GM19468 (cell line): ENCODE data around the gene HCN2.
"Not testable (repeated sequence)": the region's sequence is repeated elsewhere in the genome, so short reads cannot be mapped to it uniquely, and the experiment has no call there.

Experiments
- ATAC-seq: cut with Tn5 transposase; IDR thresholded peaks from one replicate; pipeline ENCODE4 v1.9.1; 2021; ENCODE audit warnings: mild to moderate bottlenecking, moderate library complexity, moderate number of reproducible peaks; ENCODE audit not compliant: unreplicated experiment; ENCODE audit errors: extremely low read depth

HCN2 gene

DNA sequence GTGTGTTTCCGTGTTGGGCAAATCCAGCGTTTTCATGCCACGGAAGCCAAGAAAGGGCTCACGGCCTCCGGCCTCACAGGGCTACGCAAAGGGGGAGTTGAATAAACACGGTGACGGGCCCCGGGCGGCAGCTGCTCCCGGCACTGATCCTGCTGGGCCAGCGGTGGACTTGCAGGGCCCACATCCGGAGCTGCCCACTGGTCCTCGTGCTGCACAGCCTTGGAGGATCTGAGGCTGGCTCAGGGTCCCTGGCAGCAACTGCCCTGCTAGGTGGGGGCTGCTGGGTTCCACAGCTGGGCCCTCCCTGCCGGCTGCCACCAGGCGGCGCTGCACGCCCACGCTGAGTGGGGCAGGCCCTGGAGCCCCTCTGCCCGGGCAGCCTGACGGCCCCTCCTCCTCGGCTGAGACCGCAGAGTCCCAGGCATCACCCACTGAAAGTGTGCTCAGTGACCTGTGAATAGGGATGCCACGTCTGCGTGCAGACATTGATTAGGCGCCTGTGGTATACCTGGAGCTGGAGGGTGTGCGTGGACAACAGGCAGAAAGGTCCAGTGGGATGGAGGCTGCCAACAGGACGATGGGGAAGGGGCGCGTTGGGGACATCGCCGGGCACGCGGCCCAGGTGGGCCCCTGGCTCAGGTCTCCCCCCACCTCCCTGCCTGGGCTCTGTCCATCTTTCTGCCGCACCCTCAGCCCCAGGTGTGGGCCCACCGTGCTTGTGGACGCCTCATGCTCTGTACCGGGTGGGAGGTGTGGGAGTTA is 5.3 kb upstream of the HCN2 start:
- ATAC-seq, result no peak

- ATAC-seq, result not testable (repeated sequence)
Measured at GRCh38 chr19:585146-585545, 4.5 kb upstream of the HCN2 start.

DNA sequence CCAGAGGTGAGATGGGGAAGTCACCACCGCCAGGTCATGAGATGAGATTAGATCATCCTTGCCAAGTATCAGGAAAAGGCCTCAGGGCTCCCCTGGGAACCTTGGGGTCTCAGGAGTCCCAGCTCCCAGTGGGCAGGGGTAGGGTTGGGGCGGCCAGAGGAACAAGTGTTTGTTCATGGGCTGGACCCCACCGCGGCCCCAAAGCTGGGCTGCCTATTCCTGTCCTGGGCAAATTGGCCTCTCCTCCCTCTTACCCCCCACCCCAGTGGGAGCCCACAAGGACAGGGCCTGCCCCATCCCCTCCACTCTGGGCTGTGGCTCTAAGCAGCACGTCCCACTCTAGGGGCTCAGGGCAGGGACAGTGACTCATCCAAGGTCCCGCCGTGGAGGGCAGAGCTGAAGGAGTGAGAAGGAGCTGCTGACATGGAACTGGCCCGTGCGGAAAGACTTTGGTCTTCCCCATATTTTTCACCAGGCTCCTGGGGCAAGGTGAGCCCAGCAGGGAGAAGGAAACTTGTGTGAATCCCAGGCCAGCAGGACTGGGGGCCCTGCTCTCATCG is 4.0 kb upstream of the HCN2 start:
- ATAC-seq, result no peak

- no peak for ATAC-seq
Measured at GRCh38 chr19:588093-588740, 1.5 kb upstream of the HCN2 start.

DNA sequence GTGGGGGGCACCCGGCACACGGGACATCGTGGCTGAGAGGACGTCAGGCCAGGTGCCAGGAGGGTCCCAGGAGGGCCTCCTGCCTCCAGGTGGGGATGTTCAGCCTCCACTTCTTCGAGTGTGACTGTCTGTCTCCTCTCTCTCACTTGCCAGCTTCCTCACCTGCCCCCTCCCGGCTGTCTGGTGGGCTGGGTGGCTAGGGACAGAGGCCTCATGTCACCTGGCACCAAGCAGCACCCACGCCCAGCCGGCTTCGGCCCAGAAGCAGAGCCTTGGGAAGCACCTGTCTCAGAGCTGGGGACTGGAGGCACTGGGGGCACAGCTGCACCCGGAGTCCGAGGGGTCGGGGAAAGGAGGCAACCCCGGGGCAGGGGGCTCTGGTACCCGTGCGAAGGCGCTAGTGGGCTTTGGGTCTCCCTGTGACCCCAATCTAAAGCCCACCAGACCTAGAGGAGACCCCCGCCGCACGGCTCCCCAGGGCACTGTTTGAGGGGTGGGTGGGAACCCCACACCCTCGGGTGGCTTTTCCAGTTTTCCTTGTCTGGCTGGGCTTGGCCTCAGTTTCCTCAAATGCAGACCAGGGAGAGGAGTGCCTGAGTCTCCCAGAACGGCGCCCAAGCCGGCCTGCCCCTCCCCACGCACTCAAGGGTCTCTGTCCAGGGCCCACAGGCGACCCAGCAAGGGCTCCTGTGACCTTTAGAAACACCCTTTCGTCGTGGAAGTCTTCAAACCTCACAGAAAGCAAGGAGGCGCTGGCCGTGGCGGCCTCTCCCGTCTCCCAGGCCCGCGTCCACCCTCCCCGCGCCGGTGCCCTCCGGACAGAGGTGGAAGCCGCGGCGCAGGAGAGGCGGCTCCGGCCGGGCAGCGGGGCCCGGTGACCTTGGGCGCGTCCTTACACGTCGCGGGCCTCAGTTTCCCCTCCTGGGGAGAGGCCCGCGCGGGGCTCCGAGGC is 664 bp upstream of the HCN2 start:
- no peak for ATAC-seq

DNA sequence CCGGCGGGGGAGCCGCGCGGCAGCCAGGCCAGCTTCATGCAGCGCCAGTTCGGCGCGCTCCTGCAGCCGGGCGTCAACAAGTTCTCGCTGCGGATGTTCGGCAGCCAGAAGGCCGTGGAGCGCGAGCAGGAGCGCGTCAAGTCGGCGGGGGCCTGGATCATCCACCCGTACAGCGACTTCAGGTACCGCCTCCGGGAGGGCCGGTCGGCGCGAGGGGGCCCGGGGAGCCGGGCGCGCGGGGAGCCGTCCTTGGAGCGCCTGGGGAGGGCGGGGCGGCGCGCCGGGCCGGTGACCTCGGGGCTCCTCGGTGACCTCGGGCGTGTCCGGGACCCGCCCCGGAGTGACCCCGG is 690 bp downstream of the HCN2 start:
- no peak for ATAC-seq

DNA sequence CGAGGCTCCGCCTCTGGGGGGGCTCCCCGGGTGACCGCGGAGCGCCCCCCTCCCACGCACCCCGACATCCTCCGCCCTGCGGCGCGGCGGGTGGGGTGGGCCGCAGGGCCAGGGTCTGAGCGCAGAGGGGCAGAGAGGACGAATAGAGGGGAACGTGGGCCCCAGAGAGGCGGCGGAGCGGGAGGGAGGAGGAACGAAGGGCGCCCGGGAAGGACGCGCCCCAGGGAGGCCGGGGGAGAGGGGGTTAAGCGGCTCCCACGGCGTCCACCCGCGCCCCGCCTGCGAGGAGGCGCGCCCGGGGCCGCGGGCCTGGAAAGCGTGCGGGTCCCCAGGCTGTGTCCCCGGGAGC is 1.0 kb downstream of the HCN2 start:
- ATAC-seq, result no peak

DNA sequence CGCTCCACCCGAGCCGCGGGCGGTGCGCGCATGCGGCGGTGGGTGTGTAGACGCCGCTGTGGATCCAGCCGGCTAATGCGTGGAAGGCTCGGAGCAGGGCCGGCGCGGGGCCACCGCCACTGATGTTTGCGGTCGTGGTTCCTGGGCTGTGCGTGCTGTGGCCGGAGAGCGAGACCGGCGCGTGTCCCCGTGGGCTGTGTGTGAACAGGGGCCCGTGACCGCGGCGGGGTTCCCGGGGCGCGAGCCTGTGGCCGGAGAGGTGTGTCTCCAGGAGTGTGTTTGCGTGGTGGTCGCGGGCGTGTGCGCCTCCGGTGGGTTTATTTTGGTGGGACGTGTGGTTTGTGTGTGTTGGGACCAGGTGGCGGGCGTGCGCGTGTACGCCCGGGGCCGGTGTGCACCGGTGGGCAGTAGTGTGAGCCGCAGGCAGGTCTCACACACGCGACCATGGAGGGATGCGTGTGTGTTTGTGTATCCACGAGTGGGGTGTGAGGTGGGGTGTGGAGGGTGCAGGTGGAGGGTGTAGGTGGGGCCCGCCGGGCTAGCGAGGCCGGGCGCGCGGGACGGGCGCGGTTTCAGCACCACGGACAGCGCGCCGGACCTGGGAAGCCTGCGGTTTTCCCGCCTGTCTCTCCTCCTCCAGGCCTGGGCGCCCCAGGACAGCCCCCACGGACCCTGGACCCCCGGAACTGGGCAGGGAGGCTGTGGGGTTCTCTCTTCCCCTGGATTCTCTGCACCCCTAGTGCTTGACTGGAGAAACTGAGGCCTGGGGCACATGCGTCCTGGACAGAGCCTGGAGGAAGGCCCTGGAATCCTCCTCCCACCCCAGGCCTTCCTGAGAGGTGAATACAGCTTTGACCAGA is 1.6 kb downstream of the HCN2 start:
- no peak for ATAC-seq

GRCh38 chr19:592101-592500 is 2.4 kb downstream of the HCN2 start:
- no peak for ATAC-seq

DNA sequence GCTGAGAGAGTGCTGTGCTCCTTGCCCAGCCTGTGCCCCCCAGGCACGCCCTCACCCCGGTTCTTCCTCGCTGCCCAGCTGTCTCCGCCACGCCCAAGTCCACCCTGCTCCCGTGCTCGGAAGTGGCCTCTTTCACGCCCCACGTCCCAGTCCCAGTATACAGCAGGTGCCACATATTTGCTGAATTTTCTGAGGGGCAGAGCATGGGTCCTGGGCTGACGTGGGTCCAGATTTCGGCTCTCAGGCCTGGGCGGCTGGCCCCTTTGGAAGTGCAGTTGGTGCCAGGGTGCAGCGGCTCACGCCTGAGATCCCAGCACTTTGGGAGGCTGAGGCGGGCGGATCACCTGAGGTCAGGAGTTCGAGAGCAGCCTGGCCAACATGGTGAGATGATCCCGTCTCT is 3.4 kb downstream of the HCN2 start:
- ATAC-seq, result no peak

GRCh38 chr19:593505-593904 is 3.8 kb downstream of the HCN2 start:
- ATAC-seq, result no peak

DNA sequence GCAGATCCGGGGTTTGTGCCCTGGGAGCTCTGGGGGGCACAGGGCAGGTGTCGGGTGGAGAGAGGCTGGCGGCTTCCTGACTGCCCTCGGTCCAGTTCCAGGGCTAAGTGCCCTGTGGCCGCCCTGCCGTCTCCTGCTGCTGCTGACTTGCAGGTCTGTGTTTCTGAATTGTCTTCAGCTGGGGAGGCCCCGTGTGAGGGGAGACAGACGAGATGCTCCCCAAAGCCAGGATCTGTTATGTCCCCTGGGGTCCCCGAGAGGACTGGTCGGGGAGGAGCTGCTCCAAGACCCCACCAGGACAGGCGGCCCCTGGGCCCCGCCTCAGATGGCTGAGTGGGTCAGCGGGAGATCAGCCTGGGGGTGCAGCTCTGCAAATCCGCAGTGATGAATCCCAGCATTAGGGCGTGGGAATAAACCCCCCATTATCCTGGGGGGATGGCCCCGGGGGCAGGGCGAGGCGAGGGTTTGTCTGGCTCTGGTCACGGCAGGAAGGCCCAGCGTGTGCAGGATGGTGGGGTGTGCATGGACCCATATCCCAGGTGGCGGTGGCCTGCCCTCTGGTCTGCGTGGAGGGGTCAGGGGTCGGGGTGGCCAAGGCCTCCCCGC is 4.7 kb downstream of the HCN2 start:
- no peak for ATAC-seq

- no peak for ATAC-seq
Measured at GRCh38 chr19:595326-596262, 5.9 kb downstream of the HCN2 start.

- no peak for ATAC-seq
Measured at GRCh38 chr19:596263-596655, 6.6 kb downstream of the HCN2 start.

- ATAC-seq, result no peak
Measured at GRCh38 chr19:597406-598315, 8.0 kb downstream of the HCN2 start.

GRCh38 chr19:601310-601709 is 11.6 kb downstream of the HCN2 start:
- no peak for ATAC-seq

GRCh38 chr19:601790-602189 is 12.1 kb downstream of the HCN2 start:
- no peak for ATAC-seq
